Omental fat pad (tissue), 4 donors: Measurements from ENCODE around the gene GAS7. TPM values are rescaled to one million over a fixed set of nuclear protein-coding genes. Genes with fewer than 3 reads are reported as not detected.

ENCODE experiments used
- ATAC-seq: fragments of 150-250 bp; one replicate; pipeline ENCODE4 v1.9.1; 2016; ENCODE audit warnings: mild to moderate bottlenecking, moderate library complexity; ENCODE audit not compliant: low FRiP score
- DNase-seq: peaks from one replicate; pipeline ENCODE4 v3.0.0-alpha.2; 2019; ENCODE audit warnings: low spot score
- total RNA-seq, 4 donors: library from RNA; depleted of rRNA; stranded (reverse); fragments of >200 nt; gene quantifications; one replicate each; pipeline ENCODE4 v1.1.0, GENCODE V29; 2016
- TF ChIP-seq, protein P1 (sequence below), 3 donors: fragments of 450-650 bp; IDR thresholded peaks; one replicate each; pipeline ENCODE4 v1.5.1; 2016 to 2017; ENCODE audit warnings: antibody characterized with exemption in 3 of 3, mild to moderate bottlenecking in 3 of 3, moderate library complexity in 2 of 3

The GAS7 gene
- total RNA-seq, 4 donors from 2014 or later: 36.4 to 148 (median 52.7) TPM

DNA sequence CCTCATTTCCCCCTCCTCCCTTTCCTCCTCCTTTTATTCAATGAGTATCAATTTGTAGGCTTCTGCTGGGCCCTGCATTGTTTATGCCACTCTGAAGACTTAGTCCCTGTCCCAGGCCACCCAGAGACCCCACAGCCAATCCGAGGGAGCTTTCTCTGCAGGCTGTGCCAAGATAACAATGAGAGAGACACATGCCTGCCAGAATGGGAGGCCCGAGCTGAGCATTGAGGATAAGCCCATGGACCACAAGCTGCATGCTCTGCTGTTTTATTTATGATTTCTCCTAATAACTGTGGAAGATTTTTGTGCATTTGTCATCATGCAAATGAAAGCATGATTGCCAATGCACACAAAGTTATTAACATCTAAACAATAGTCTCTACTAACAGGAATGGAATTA, 296.3 kb downstream of the GAS7 start:
- TF ChIP-seq, protein P1, sequence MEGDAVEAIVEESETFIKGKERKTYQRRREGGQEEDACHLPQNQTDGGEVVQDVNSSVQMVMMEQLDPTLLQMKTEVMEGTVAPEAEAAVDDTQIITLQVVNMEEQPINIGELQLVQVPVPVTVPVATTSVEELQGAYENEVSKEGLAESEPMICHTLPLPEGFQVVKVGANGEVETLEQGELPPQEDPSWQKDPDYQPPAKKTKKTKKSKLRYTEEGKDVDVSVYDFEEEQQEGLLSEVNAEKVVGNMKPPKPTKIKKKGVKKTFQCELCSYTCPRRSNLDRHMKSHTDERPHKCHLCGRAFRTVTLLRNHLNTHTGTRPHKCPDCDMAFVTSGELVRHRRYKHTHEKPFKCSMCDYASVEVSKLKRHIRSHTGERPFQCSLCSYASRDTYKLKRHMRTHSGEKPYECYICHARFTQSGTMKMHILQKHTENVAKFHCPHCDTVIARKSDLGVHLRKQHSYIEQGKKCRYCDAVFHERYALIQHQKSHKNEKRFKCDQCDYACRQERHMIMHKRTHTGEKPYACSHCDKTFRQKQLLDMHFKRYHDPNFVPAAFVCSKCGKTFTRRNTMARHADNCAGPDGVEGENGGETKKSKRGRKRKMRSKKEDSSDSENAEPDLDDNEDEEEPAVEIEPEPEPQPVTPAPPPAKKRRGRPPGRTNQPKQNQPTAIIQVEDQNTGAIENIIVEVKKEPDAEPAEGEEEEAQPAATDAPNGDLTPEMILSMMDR (IDR thresholded peaks at IDR 0.05): no peak
- ATAC-seq (no peak), DNase-seq (no peak)

DNA sequence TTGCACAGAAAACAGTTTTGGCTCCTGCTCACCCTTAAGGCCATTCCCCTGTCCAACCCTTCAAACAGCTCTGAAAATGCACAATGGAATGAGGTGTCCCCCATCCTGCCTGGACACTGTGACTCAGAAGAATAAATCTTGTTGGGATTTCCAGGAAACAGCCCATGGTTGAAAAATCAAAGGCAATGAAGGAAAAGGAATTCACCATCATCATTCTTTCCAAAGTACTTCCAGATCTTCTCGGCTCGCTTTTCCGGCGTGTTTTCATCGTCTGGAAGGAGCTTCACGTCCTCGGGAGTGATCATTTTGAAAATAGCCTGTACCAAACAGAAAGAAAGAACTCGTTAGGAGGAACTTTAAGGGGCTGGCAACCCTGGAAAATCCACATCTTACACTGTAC, 297.6 kb downstream of the GAS7 start:
- DNase-seq (no peak), ATAC-seq (peak; percentile 50)
- TF ChIP-seq, protein P1 (IDR thresholded peaks at IDR 0.05): no peak

DNA sequence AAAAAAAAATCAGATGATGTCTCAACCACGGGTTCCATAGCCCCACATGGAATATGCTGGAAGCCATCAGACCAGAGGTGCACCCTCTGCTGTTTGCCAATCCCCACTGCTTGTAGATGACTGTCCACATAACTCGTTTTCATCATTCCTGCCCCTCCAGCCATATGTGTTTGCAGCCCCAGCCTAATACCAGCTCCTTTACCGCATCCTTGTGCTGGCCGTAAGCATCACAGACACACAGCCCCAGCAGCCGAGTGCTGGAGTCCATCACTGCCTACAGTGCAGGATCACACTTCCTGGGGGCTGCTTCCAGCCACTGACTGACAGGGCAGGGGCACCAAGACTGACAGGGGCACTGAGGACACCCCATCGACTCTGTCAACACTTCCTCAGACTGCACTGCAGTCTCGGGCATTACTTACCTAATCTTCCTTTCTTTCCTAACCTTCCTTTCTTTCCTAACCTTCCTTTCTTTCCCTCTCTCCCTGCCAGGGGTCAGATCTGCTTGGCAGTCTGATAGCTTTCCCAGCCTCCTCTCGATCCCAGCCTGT, 298.3 kb downstream of the GAS7 start:
- ATAC-seq (peak; percentile 31), DNase-seq (no peak)
- TF ChIP-seq, protein P1 (IDR thresholded peaks at IDR 0.05): no peak

DNA sequence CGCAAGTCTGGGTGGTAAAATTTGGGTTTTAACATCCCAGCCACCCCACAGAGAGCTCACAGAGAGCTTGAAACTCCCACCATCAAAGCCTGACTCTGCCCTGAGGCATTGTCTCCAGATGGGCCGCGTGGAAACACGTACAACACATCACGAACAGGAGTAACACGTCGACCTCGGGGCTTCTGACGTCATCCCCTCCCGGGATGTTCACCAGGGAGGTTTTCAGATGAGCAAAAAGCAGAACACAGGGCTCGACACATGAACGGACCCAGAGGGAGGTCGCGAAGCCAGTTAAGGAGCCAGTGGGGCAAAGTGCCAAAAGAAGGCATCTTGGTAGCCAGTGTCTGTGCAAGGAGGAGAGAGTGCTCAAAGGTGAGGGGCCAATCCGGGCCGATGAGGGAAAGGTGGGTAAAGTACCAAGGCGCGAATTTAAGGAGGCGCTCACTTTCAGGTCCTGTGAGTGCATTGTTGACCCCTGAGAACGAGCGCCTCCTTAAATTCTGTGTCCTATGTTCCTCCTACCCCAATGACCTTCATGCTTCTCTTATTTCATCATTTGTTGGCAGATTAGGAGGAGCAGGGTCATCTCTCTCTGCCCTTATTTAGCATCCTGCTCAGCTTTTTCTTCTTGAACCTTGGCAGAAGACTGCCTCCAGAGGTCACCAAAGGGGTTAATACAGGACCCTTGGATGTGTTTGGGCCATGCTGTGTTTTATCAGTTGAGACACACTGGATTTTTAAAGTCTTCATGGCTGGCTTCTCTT, 298.9 kb downstream of the GAS7 start:
- TF ChIP-seq, protein P1 (IDR thresholded peaks at IDR 0.05): no peak
- DNase-seq: peak; percentile 41

DNA sequence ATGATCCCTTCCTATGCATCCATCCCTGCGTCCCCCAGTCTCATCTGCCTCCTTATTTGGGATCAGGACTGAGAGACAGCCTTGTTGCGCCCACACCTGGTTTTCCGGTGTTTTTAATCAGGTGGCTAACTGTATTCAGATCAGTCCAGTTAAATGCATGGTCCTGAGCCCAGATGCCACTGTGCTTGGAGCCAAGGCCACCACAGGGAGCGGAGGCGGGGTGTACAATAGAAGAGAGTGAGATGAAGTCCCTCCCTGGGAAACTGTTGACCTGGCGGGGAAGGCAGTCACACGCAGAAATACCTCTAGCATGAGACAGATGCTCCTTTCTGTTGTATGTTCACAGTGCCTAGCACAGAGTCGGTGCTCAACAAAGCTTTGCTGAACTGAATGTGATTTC, 299.6 kb downstream of the GAS7 start:
- DNase-seq: no peak

More for the DNA sequence above, 298.9 kb downstream of the GAS7 start:
- peak; percentile 17 for ATAC-seq

DNA sequence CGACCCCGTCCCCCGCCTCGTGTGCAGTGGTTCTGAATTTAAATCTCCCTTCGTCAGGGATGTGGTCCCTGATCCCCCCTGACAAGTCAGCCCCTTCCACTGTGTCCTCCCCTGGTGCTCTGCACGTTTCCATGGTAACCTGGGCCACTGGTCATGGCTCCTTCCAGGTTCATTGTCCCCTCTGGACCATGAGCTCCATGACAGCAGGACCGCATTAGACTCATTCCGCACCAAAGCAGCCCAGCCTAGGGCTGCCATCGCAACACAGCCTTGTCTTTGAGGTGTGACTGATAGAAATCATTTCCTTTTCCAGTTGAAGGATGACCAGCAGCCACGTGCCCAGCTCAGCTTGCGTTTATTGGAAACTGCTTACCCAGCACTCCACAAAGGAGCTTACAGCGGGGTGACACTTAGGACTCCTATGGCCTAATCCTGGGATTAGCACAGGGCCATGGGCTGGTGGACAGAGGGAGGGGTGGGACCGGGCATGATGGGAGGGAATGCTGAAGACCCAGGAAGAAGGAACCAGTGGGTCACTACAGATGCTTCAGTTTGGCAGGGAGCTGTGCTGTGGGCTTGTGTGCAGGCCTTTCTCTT, 300.9 kb downstream of the GAS7 start:
- TF ChIP-seq, protein P1 (IDR thresholded peaks at IDR 0.05): no peak
- DNase-seq (no peak), ATAC-seq (no peak)

More for the DNA sequence above, 299.6 kb downstream of the GAS7 start:
- ATAC-seq: no peak
- TF ChIP-seq, protein P1 (IDR thresholded peaks at IDR 0.05): no peak
